HepG2 (cell line): Measurements from ENCODE around the gene EGFL8. TPM values are rescaled to one million over a fixed set of nuclear protein-coding genes. Genes with fewer than 3 reads are reported as not detected.
A peak's percentile ranks its signal among the peaks of the same experiment; 100 is the strongest.

ENCODE experiments used
- ATAC-seq: fragments of 200-7000 bp; cut with Tn5 transposase; 3 replicates; pipeline ENCODE4 v1.9.1; 2020; ENCODE audit warnings: mild to moderate bottlenecking, moderate library complexity
- BruUV-seq: library from RNA; stranded (reverse); fragments of 400-500 nt; replicated peaks from 2 replicates; lab custom pipeline; 2021; lab: Mats Ljungman, UMichigan
- CTCF ChIA-PET: fragments of 300-600 bp; formaldehyde crosslinking; extraction: SDS; loops from one replicate; lab custom pipeline; 2021; ENCODE audit warnings: low total read pairs, inconsistent platforms, low intra/inter-chr PET ratio; lab: Yijun Ruan, JAX
- POLR2A ChIA-PET: fragments of 350-600 bp; sonication (Branson Sonifier 250); formaldehyde crosslinking; loops from one replicate; lab custom pipeline; 2020; ENCODE audit warnings: antibody characterized with exemption, inconsistent platforms; lab: Yijun Ruan, JAX
- DNase-seq: peaks from one replicate; pipeline ENCODE4 v3.0.0-alpha.2; 2015; ENCODE audit warnings: low spot score
- FAIRE-seq: peaks from 3 replicates; lab custom pipeline; 2011; peaks lifted over from hg19 to GRCh38; lab: Jason Lieb, UNC
- H2AFZ ChIP-seq: one replicate; pipeline ENCODE4 v1.6.1; 2011; ENCODE audit warnings: low read length, inconsistent platforms
- H3K27ac ChIP-seq: fragments of 300-600 bp; 3 replicates; pipeline ENCODE4 v1.8.0; 2011; ENCODE audit warnings: mixed run types, mild to moderate bottlenecking, mixed read lengths, low read length, inconsistent platforms; ENCODE audit not compliant: insufficient read depth; ENCODE audit errors: extremely low read length
- H3K27me3 ChIP-seq, 2 experiments: fragments of 200-600 bp in 1 of 2; 2 replicates in 1 of 2; 3 replicates in 1 of 2; pipeline versions ENCODE4 v1.6.0 to v1.8.0; 2011; ENCODE audit warnings: low read length in 2 of 2, mild to moderate bottlenecking in 2 of 2, moderate library complexity in 2 of 2, inconsistent platforms in 1 of 2; ENCODE audit not compliant: insufficient read depth in 2 of 2, control insufficient read depth in 1 of 2
- H3K36me3 ChIP-seq, 2 experiments: fragments of 200-600 bp in 1 of 2; replicated peaks in 1 of 2; 2 replicates in 1 of 2; 3 replicates in 1 of 2; pipeline versions ENCODE4 v1.5.1 to v1.8.0; 2011; ENCODE audit warnings: low read length in 2 of 2, inconsistent platforms in 1 of 2; ENCODE audit not compliant: insufficient read depth in 2 of 2, control insufficient read depth in 1 of 2
- H3K4me1 ChIP-seq: 2 replicates; pipeline ENCODE4 v1.5.1; 2012; ENCODE audit warnings: low read length, inconsistent platforms; ENCODE audit not compliant: insufficient read depth
- H3K4me2 ChIP-seq: 2 replicates; pipeline ENCODE4 v1.6.0; 2011; ENCODE audit warnings: low read depth, low read length, inconsistent platforms
- H3K4me3 ChIP-seq, 3 experiments: fragments of 200-600 bp in 1 of 3; sonication (generic), shearing (Covaris generic) in 1 of 3; replicated peaks in 1 of 3; 2 replicates each; pipeline ENCODE4 v1.5.1; 2011 to 2016; ENCODE audit warnings: low read length in 3 of 3, inconsistent platforms in 2 of 3, low read depth in 2 of 3, mild to moderate bottlenecking in 2 of 3, control low read depth in 1 of 3, mixed read lengths in 1 of 3; ENCODE audit not compliant: insufficient read depth in 1 of 3
- H3K79me2 ChIP-seq: one replicate; pipeline ENCODE4 v1.6.1; 2011; ENCODE audit warnings: low read length, inconsistent platforms; ENCODE audit not compliant: insufficient read depth
- H3K9ac ChIP-seq: 2 replicates; pipeline ENCODE4 v1.6.0; 2011; ENCODE audit warnings: mild to moderate bottlenecking, low read depth, low read length, inconsistent platforms; ENCODE audit not compliant: insufficient read depth
- H3K9me3 ChIP-seq: 2 replicates; pipeline ENCODE4 v1.5.1; 2012; ENCODE audit warnings: mild to moderate bottlenecking, low read length
- H4K20me1 ChIP-seq: 2 replicates; pipeline ENCODE4 v1.6.0; 2011; ENCODE audit warnings: inconsistent platforms, mild to moderate bottlenecking, low read length, moderate library complexity; ENCODE audit not compliant: insufficient read depth
- AGO1 ChIP-seq: fragments of 200-400 bp; formaldehyde crosslinking; IDR thresholded peaks from 2 replicates; pipeline ENCODE4 v1.6.1; 2017; ENCODE audit warnings: mild to moderate bottlenecking, low read depth, low read length, moderate library complexity; ENCODE audit not compliant: poor library complexity, severe bottlenecking
- AGO2 ChIP-seq: fragments of 200-400 bp; formaldehyde crosslinking; optimal IDR thresholded peaks from 2 replicates; pipeline ENCODE3; 2017; ENCODE audit warnings: mild to moderate bottlenecking, low read depth, low read length, moderate library complexity
- CEBPB ChIP-seq: IDR thresholded peaks from 2 replicates; pipeline ENCODE4 v1.6.1; 2011; ENCODE audit warnings: low read depth, low read length, improper control_type of control experiment, borderline replicate concordance
- HNF4A ChIP-seq: sonication (generic); formaldehyde crosslinking; IDR thresholded peaks from 2 replicates; pipeline ENCODE4 v1.4.0; 2020; ENCODE audit warnings: missing genetic modification reagents
- HNRNPH1 ChIP-seq: fragments of 200-400 bp; formaldehyde crosslinking; optimal IDR thresholded peaks from 2 replicates; pipeline ENCODE3; 2017; ENCODE audit warnings: mild to moderate bottlenecking, low read depth, low read length
- PAF1 ChIP-seq: IDR thresholded peaks from 2 replicates; pipeline ENCODE4 v1.6.1; 2016; ENCODE audit warnings: missing genetic modification reagents, missing compliant biosample characterization
- POGK ChIP-seq: sonication (generic); formaldehyde crosslinking; conservative IDR thresholded peaks from 2 replicates; pipeline ENCODE4 v1.8.0; 2022; ENCODE audit warnings: mild to moderate bottlenecking, moderate library complexity, missing genetic modification reagents
- RARG ChIP-seq: sonication (generic); formaldehyde crosslinking; IDR thresholded peaks from 2 replicates; pipeline ENCODE4 v1.4.0; 2020; ENCODE audit warnings: low read depth, mild to moderate bottlenecking, missing genetic modification reagents
- TCF7 ChIP-seq: sonication (generic); IDR thresholded peaks from 2 replicates; pipeline ENCODE4 v1.6.1; 2016; ENCODE audit warnings: antibody characterized with exemption, low read depth
- ZBTB4 ChIP-seq: sonication (generic); formaldehyde crosslinking; IDR thresholded peaks from 2 replicates; pipeline ENCODE4 v1.4.0; 2020; ENCODE audit warnings: missing genetic modification reagents, mild to moderate bottlenecking, borderline replicate concordance
- ZFP41 ChIP-seq: sonication (generic); formaldehyde crosslinking; IDR thresholded peaks from 2 replicates; pipeline ENCODE4 v1.4.0; 2020; ENCODE audit warnings: mild to moderate bottlenecking, missing genetic modification reagents, borderline replicate concordance
- ZNF446 ChIP-seq: sonication (generic); formaldehyde crosslinking; IDR thresholded peaks from 2 replicates; pipeline ENCODE4 v1.5.0; 2020; ENCODE audit warnings: mild to moderate bottlenecking, missing genetic modification reagents
- WGBS: methylation state at CpG from one replicate; pipeline ENCODE4 v1.1.6; 2017; ENCODE audit warnings: low lambda C conversion rate; 5-methylcytosine and 5-hydroxymethylcytosine counted together
- in situ Hi-C: cut with HindIII; loops from 2 replicates; pipeline ENCODE4 v1.10.0; 2017; ENCODE audit warnings: low pct_unique_long_range_greater_than_20kb; ENCODE audit not compliant: extremely low pct_ligation_motif_present
- intact Hi-C: fragments of 100-400 bp; cut with micrococcal nuclease; formaldehyde crosslinking; loops from one replicate; pipeline ENCODE4 v1.10.0; 2022; ENCODE audit not compliant: unreplicated experiment
- polyA plus RNA-seq, 8 experiments: library from polyadenylated mRNA; depleted of rRNA in 3 of 8; stranded (reverse) in 7 of 8; unstranded in 1 of 8; fragments of >200 nt; fragmentation: Illumina TruSeq in 4 of 8; extraction: Trizol in 4 of 8; gene quantifications; 2 replicates each; pipeline versions ENCODE4 v1.2.1 to v1.2.3, GENCODE V29; 2011 to 2016; ENCODE audit warnings: low read depth in 4 of 8, missing spikeins in 1 of 8, mixed read lengths in 1 of 8; ENCODE audit not compliant: insufficient read depth in 1 of 8
- total RNA-seq, 5 experiments: library from RNA; depleted of rRNA; stranded (reverse); fragments of >200 nt; fragmentation: Illumina TruSeq; extraction: Trizol; gene quantifications; 2 replicates each; pipeline ENCODE4 v1.2.3, GENCODE V29; 2016; ENCODE audit warnings: low read depth in 1 of 5

Gene EGFL8
- total and polyA plus RNA-seq, 2 of the 13 experiments (the other 11 are each of a cell fraction or from before 2014, with no cell fraction given): 10.0 to 11.5 TPM

- no peak for TF ChIP-seq ZFP41 (CRISPR knock-in tag)
- peak; percentile 79 for TF ChIP-seq AGO2
- 0 out of 2 replicates have a peak, but pooled peaks have one; percentile 9 for TF ChIP-seq ZNF446
- no peak for TF ChIP-seq RARG (CRISPR knock-in tag)
These were observed 19.2 kb downstream of the EGFL8 start (continued) for GRCh38 chr6:32183483-32184083.

- intact Hi-C loops: no loop called here
- no peak within 1 kb of the TSS for H3K4me2 ChIP-seq
- 0 out of 2 replicates have a peak, but pooled peaks have one; percentile 63 for TF ChIP-seq PAF1 (CRISPR knock-in tag)
- no peak for TF ChIP-seq ZBTB4 (CRISPR knock-in tag)
- TF ChIP-seq POGK (CRISPR knock-in tag): 0 out of 2 replicates have a peak, but pooled peaks have one; percentile 2
- TF ChIP-seq CEBPB: peak; percentile 65; the same call in 1 of the 2 replicates
- TF ChIP-seq TCF7: no peak
- TF ChIP-seq HNF4A (CRISPR knock-in tag): peak; percentile 14; the same call in 1 of the 2 replicates
- peak; percentile 59 for TF ChIP-seq HNRNPH1
- peak; percentile 73 for TF ChIP-seq AGO1
These were observed 19.8 kb downstream of the EGFL8 start, which contains the start of gene AGER for GRCh38 chr6:32184084-32184640. Gene AGER (minus strand): TSS chr6:32184253. CDS start chr6:32184222, 31 bp downstream.

More at GRCh38 chr6:32184084-32184640, 19.8 kb downstream of the EGFL8 start, which contains the start of gene AGER:
- no peak for DNase-seq
- 90% methylated on average over 6 of the region's 6 CpGs for WGBS
- no peaks in the 10 kb centered on the region for H3K9me3 ChIP-seq
- peaks cover 27 to 50% of the 10 kb centered on the region in 2 experiments for H3K36me3 ChIP-seq
- H3K4me3 ChIP-seq: no peak within 1 kb of the TSS
- BruUV-seq: no TSS peak
- in situ Hi-C loops: no loop called here
- H3K4me1 ChIP-seq: peaks cover 23% of the 10 kb centered on the region
- no peaks in the 10 kb centered on the region for H3K27me3 ChIP-seq
- ChIA-PET CTCF (no interaction called here), POLR2A (no interaction called here)
- H3K9ac ChIP-seq: no peak within 1 kb of the TSS
- peaks cover 17% of the 10 kb centered on the region for H3K79me2 ChIP-seq
- no peaks in the 10 kb centered on the region for H4K20me1 ChIP-seq
- H2AFZ ChIP-seq: no peak within 1 kb of the TSS
- no peak for ATAC-seq
- no peak for FAIRE-seq
- no peak within 1 kb of the TSS for H3K27ac ChIP-seq
